Activated T-helper 1 cell treated with Interleukin-2 at 50 U/mL for 16 hours (primary cell): ENCODE results near the gene DRAP1.

Experiments used
- DNase-seq: peaks from one replicate; pipeline ENCODE4 v3.0.0-alpha.2; 2020; ENCODE audit warnings: low read depth

Gene DRAP1

DNA sequence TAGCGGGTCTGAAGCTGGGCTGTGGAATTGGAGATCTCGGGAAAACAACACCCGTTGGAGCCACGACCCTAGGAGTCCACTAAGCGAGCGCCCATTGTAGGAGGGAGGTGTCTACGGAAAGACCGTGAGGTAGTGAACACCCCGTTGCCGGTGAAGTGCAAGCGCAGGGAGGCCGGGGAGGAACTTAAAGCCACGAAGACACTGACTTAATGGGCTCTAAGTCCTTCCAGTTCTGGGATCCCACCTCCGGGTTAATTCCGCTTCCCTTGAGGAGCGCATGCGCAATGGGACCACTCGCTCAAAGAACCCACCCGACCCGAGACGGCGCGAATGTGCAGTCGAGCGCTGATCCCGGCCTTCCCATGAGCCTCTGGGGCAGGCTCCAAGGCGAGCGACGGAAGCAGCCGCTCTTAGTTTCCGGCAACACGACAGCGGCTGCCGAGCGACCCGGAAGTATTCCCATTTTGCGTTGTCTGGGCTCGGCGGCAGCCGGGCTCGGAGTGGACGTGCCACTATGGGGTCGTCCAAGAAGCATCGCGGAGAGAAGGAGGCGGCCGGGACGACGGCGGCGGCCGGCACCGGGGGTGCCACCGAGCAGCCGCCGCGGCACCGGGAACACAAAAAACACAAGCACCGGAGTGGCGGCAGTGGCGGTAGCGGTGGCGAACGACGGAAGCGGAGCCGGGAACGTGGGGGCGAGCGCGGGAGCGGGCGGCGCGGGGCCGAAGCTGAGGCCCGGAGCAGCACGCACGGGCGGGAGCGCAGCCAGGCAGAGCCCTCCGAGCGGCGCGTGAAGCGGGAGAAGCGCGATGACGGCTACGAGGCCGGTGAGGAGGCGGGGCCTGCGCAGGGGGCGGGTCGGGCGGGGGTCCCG is 42.3 kb downstream of the DRAP1 start, which contains the start of gene SART1:
Gene SART1, plus strand, starts transcription at position 468 of the 874 bp plus-strand sequence. Its CDS starts 47 bp downstream, at position 515.
- peak; percentile 93 for DNase-seq

DNA sequence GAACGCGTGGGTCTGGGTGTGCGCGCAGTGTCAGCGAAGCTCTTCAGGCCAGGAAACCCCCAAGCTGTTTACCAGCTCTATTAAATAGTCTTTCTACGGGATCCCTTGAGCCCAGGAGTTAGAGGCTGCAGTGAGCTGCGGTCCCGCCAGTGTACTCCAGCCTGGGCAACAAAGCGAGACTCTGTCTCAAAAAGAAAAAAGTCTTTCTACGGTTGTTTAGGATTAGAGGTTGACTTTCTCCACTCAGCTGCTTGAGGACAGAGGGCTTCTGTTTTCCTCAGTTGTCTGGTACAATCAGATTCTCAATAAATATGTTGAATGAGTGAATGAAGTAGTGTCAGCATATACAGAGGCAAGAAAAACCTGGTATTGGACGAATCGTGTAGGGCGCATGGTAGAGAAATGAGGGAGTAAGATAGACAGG is 42.9 kb downstream of the DRAP1 start:
- no peak for DNase-seq

DNA sequence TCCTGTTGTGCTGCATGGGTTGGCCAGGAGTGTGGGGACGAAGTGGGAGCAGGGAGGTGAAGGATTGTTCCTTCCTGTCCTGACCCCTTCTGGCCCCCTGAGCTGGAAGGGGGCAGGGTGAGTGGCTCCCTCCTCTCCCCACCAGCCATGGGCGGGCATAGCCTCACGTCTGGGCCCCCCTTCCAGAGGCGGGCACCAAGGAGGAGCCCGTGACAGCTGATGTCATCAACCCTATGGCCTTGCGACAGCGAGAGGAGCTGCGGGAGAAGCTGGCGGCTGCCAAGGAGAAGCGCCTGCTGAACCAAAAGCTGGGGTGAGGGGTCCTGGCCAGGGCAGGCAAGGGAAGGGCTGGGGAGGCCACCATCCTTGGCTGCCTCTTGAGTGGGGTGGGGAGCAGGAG is 45.7 kb downstream of the DRAP1 start:
- DNase-seq, result no peak

DNA sequence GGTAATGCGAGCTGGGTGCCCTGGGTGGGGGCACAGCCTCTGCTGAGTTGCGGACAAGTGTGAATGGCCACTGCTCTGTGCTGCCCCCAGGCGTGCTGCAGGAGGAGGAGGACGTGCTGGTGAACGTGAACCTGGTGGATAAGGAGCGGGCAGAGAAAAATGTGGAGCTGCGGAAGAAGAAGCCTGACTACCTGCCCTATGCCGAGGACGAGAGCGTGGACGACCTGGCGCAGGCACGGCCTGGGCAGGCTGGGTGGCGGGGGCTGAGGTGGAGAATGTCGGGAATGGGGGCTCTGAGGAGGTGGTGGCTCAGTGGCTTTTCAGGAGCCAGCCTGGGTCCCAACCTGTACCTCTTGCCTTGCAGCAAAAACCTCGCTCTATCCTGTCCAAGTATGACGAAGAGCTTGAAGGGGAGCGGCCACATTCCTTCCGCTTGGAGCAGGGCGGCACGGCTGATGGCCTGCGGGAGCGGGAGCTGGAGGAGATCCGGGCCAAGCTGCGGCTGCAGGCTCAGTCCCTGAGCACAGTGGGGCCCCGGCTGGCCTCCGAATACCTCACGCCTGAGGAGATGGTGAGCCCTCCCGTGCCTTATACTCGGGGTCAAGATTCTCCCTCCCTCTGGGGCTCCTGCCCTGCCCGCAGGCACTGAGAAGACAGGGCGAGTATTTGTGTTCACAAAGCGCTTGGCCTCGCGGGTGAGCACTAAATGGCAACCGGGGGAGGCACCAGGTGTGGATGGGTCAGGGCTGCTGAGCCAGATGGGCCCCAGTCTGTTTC is 46.9 kb downstream of the DRAP1 start:
- DNase-seq, result no peak

- no peak for DNase-seq
Observed at GRCh38 chr11:65967329-65967934, 48.2 kb downstream of the DRAP1 start.

GRCh38 chr11:65968600-65969482 is 49.6 kb downstream of the DRAP1 start:
- no peak for DNase-seq
